Activated B cell treated with CpG ODN at 0.5 μM for 24 hours (primary cell): ENCODE measurements around the gene NFATC3. TPM values are rescaled to one million over a fixed set of nuclear protein-coding genes. Genes with fewer than 3 reads are reported as not detected.

ENCODE experiments used
- ATAC-seq: fragments of 200-7000 bp; cut with Tn5 transposase; one replicate; pipeline ENCODE4 v1.10.0; 2021; ENCODE audit warnings: low read depth, mild to moderate bottlenecking, moderate library complexity
- CTCF ChIA-PET: fragments of 350-600 bp; sonication (Branson Sonifier 250); formaldehyde crosslinking; loops from one replicate; lab custom pipeline; 2021; ENCODE audit warnings: antibody characterized with exemption; lab: Charles Lee
- POLR2A ChIA-PET: fragments of 350-600 bp; sonication (Branson Sonifier 250); formaldehyde crosslinking; loops from one replicate; lab custom pipeline; 2021; ENCODE audit warnings: antibody characterized with exemption; lab: Charles Lee
- DNase-seq: peaks from one replicate; pipeline ENCODE4 v3.0.0; 2022
- H3K27ac Mint-ChIP-seq: one replicate; pipeline ENCODE4 v1.8.0; 2020; ENCODE audit warnings: mixed read lengths
- H3K27me3 Mint-ChIP-seq: one replicate; pipeline ENCODE4 v1.8.0; 2021; ENCODE audit warnings: mixed read lengths
- H3K36me3 Mint-ChIP-seq: one replicate; pipeline ENCODE4 v1.8.0; 2021; ENCODE audit warnings: low read depth, mixed read lengths
- H3K4me1 Mint-ChIP-seq: one replicate; pipeline ENCODE4 v1.8.0; 2021; ENCODE audit warnings: mixed read lengths
- H3K4me3 Mint-ChIP-seq: one replicate; pipeline ENCODE4 v1.8.0; 2020; ENCODE audit warnings: mild to moderate bottlenecking, mixed read lengths
- H3K9me3 Mint-ChIP-seq: one replicate; pipeline ENCODE4 v1.8.0; 2020; ENCODE audit warnings: mixed read lengths
- intact Hi-C: fragments of 100-400 bp; cut with micrococcal nuclease; formaldehyde crosslinking; loops from one replicate; pipeline ENCODE4 v1.15.1; 2024
- total RNA-seq: library from RNA; stranded (reverse); gene quantifications from 2 replicates; pipeline ENCODE4 v1.2.3, GENCODE V29; 2022
- TF ChIP-seq, protein P1 (sequence below): fragments of 200-600 bp; IDR thresholded peaks from one replicate; pipeline ENCODE4 v1.8.0; 2022; ENCODE audit warnings: antibody characterized with exemption, mild to moderate bottlenecking

NFATC3 gene
- total RNA-seq, 1 donor from 2014 or later: 72.0 TPM

DNA sequence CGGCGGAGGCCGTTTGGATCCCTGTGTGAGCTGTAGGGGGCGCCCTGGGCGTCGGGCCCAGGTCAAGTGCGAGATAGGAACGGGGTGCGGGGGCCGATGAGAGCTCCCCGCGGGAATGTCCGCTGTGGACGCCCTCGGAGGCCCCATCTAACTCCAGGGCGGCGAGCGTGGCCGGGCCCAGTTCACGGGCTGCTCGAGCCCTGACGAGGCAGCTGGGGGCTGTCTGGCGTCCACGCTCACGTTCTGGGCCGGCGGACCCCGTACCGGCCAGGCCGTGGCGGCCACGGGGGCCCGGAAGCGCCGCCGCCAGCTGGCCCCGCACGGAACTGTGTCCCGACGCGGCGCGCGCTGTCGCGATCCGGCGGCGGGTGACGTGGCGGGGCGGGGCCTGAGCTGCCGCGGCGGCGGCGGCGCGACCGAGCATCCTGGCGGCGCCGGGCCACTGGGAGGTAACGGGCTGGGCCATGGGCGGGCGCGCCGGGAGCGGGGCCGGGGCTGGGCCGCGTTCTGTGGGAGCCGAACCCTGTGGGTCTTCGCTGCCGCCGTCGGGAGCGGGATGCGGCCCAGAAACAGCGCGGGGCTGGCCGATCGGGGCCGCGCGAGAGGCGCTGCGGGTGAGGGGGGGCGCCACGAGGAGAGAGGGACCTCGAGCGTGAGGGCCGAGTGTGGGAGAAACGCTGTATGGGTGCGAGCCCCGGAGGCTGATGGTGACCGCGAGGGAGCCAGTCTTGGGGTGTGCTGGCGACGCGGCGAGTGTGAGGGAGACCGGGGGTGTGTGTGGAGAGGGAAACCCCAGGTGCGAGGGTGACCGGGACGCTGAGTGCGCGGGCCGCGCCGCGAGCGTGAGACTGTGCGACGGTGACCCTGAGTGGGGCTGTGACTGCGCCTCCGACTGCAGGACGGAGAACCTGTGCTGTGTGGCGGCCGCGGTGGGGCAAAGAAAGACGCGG is 179.2 kb downstream of the NFATC3 start, which contains the start of gene SLC7A6:
Gene SLC7A6 (plus strand): TSS at position 399 of the 950 bp plus-strand sequence. CDS start 10,201 bp downstream, outside the sequence.
- TF ChIP-seq, protein P1, sequence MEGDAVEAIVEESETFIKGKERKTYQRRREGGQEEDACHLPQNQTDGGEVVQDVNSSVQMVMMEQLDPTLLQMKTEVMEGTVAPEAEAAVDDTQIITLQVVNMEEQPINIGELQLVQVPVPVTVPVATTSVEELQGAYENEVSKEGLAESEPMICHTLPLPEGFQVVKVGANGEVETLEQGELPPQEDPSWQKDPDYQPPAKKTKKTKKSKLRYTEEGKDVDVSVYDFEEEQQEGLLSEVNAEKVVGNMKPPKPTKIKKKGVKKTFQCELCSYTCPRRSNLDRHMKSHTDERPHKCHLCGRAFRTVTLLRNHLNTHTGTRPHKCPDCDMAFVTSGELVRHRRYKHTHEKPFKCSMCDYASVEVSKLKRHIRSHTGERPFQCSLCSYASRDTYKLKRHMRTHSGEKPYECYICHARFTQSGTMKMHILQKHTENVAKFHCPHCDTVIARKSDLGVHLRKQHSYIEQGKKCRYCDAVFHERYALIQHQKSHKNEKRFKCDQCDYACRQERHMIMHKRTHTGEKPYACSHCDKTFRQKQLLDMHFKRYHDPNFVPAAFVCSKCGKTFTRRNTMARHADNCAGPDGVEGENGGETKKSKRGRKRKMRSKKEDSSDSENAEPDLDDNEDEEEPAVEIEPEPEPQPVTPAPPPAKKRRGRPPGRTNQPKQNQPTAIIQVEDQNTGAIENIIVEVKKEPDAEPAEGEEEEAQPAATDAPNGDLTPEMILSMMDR: no peak
- peaks cover 20% of the 10 kb centered on the region for H3K36me3 Mint-ChIP-seq
- H3K4me1 Mint-ChIP-seq: peaks cover 49% of the 10 kb centered on the region
- intact Hi-C loops: loop anchor here (1.0 to 5.0 kb wide), 7 partner anchors 11 to 868 kb away; partner anchors contain the start of genes CHTF8, ESRP2, PLA2G15 and SLC7A6OS
- ChIA-PET POLR2A (interaction anchor here (0.6 to 5.9 kb wide), 14 partner anchors 8 to 1720 kb away, joined by 3 to 104 read pairs (median 6); partner anchors contain the start of genes NFATC3, PLA2G15, PRMT7 and SLC7A6OS), CTCF (interaction anchor here (0.6 to 9.0 kb wide), 20 partner anchors 9 to 784 kb away, joined by 3 to 321 read pairs (median 4); partner anchors contain the start of genes ATP6V0D1, PLA2G15, PRMT7 and SLC7A6OS)
- peak; percentile 79 for ATAC-seq
- H3K9me3 Mint-ChIP-seq: no peaks in the 10 kb centered on the region
- peak within 1 kb of the TSS; percentile 98 for H3K27ac Mint-ChIP-seq
- H3K27me3 Mint-ChIP-seq: no peaks in the 10 kb centered on the region
- peak within 1 kb of the TSS; percentile 96 for H3K4me3 Mint-ChIP-seq
- peak; percentile 91 for DNase-seq

GRCh38 chr16:68265078-68265920 is 180.1 kb downstream of the NFATC3 start:
- ChIA-PET CTCF (interaction anchor here (2.5 to 9.0 kb wide), 2 partner anchors 46 to 60 kb away, joined by 30 to 321 read pairs; partner anchors contain the start of genes PRMT7 and SLC7A6OS), POLR2A (interaction anchor here (2.4 to 5.9 kb wide), 3 partner anchors 20 to 44 kb away, joined by 8 to 104 read pairs (median 61); partner anchors contain the start of genes PRMT7 and SLC7A6OS)
- Mint-ChIP-seq H3K4me1 (peaks cover 53% of the 10 kb centered on the region), H3K36me3 (peaks cover 24% of the 10 kb centered on the region), H3K4me3 (peak overlapping the region; percentile 96), H3K27ac (peak overlapping the region; percentile 95), H3K27me3 (no peaks in the 10 kb centered on the region), H3K9me3 (no peaks in the 10 kb centered on the region)
- ATAC-seq (peak; percentile 10), DNase-seq (no peak)
- TF ChIP-seq, protein P1: no peak
- intact Hi-C loops: loop anchor here (1.0 to 2.0 kb wide), 3 partner anchors 10 to 246 kb away; partner anchors contain the start of gene ESRP2

- Mint-ChIP-seq H3K27ac (peak overlapping the region; percentile 35), H3K4me3 (no peak overlapping the region), H3K27me3 (no peaks in the 10 kb centered on the region), H3K4me1 (peaks cover 58% of the 10 kb centered on the region), H3K36me3 (peaks cover 33% of the 10 kb centered on the region), H3K9me3 (no peaks in the 10 kb centered on the region)
- TF ChIP-seq, protein P1: no peak
- ATAC-seq: no peak
- ChIA-PET POLR2A (interaction anchor here (5.5 kb wide), 1 partner anchor 17 kb away, joined by 61 read pairs; no protein-coding TSS in a partner anchor), CTCF (no interaction called here)
- intact Hi-C loops: no loop called here
- no peak for DNase-seq
Measured at GRCh38 chr16:68267612-68268405, 182.6 kb downstream of the NFATC3 start.

GRCh38 chr16:68269793-68270192 is 184.6 kb downstream of the NFATC3 start:
- CTCF ChIA-PET: no interaction called here
- Mint-ChIP-seq H3K27me3 (no peaks in the 10 kb centered on the region), H3K9me3 (no peaks in the 10 kb centered on the region), H3K27ac (no peak overlapping the region), H3K36me3 (peaks cover 45% of the 10 kb centered on the region), H3K4me1 (peaks cover 65% of the 10 kb centered on the region), H3K4me3 (no peak overlapping the region)
- POLR2A ChIA-PET: interaction anchor here (1.4 to 1.5 kb wide), 2 partner anchors 12 to 15 kb away, joined by 4 to 8 read pairs; no protein-coding TSS in a partner anchor
- DNase-seq: no peak
- ATAC-seq: no peak
- intact Hi-C loops: no loop called here
- TF ChIP-seq, protein P1: no peak
